ENCODE data around the gene HACE1. TPM values are rescaled to one million over a fixed set of nuclear protein-coding genes. Genes with fewer than 3 reads are reported as not detected.
"Not testable (repeated sequence)": the region's sequence is repeated elsewhere in the genome, so short reads cannot be mapped to it uniquely, and the experiment has no call there.

The HACE1 gene
- total and polyA plus RNA-seq, 2 donors from 2014 or later: 6.2 to 12.3 TPM

DNA sequence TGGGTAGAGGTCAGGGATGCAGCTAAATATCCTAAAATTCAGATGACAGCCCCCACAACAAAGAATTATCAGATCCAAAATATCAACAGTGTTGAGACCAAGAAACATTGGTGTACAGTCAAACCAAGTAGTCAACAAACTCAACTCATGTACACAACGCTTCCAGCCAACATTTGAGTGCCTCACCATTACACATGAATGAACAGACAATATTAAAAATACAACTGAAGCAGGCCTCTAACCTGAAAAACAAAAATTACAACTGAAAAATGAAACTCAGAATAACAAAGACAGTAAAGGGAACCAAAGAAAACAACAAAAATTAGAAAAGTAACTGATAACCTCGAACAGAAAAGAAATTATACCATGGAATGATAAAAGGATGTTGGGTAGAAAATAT lies 46.2 kb downstream of the HACE1 start:
- Histone ChIP-seq H3K9ac (ENCODE audit: low read length in 3 of 3) (no peak overlapping the region), H3K27me3 (ENCODE audit: control insufficient read depth, insufficient read depth, low read length) (no peaks in the 10 kb centered on the region), H3K4me1 (ENCODE audit: control insufficient read depth in 2 of 3, insufficient read depth in 2 of 3, low read depth in 1 of 3, low read length in 3 of 3) (no peaks in the 10 kb centered on the region), H3K36me3 (ENCODE audit: control insufficient read depth in 2 of 3, insufficient read depth in 3 of 3, low read length in 3 of 3) (no peaks in the 10 kb centered on the region), H3K4me3 (ENCODE audit: low read length in 3 of 3) (no peak overlapping the region), H3K9me3 (ENCODE audit: control insufficient read depth in 2 of 3, insufficient read depth in 1 of 3, low read length in 3 of 3) (no peaks in the 10 kb centered on the region), H3K27ac (ENCODE audit: low read depth in 2 of 2, low read length in 2 of 2) (no peak overlapping the region)
- DNase-seq (no peak), FAIRE-seq (no peak)
- no peak for TF ChIP-seq CTCF (IDR thresholded peaks at IDR 0.05; ENCODE audit: borderline replicate concordance, extremely low read depth, insufficient read depth)
- intact Hi-C loops (cut with DNase I): no loop called here

DNA sequence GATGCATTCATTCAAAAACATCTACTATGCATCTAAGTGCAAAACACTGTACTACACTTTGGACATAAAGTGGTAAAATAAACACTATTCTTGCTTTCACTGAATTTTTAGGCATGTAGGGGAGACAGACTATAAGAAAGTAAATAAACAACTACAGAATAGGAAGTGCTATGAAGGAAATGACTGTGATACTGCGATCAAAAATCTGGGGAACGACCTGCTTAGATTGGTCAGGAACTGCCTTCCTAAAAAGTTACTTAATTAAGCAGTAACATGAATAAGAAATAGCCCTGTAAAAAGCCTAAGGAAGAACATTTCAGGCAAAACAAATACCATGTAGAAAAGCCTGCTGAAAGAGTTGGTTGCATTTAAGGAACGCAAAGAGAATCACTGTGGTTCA lies 50.6 kb downstream of the HACE1 start:
- intact Hi-C loops (cut with DNase I): no loop called here
- peaks cover 0 to 3% (median 0%) of the 10 kb centered on the region in 3 donors for H3K9me3 ChIP-seq (ENCODE audit: control insufficient read depth in 2 of 3, insufficient read depth in 1 of 3, low read length in 3 of 3)
- DNase-seq (no peak), FAIRE-seq (no peak)
- H3K4me3 ChIP-seq (ENCODE audit: low read length in 3 of 3): no peak overlapping the region
- H3K4me1 ChIP-seq (ENCODE audit: control insufficient read depth in 2 of 3, insufficient read depth in 2 of 3, low read depth in 1 of 3, low read length in 3 of 3): no peaks in the 10 kb centered on the region
- H3K27me3 ChIP-seq (ENCODE audit: control insufficient read depth, insufficient read depth, low read length): no peaks in the 10 kb centered on the region
- no peak overlapping the region for H3K27ac ChIP-seq (ENCODE audit: low read depth in 2 of 2, low read length in 2 of 2)
- no peak for TF ChIP-seq CTCF (IDR thresholded peaks at IDR 0.05; ENCODE audit: borderline replicate concordance, extremely low read depth, insufficient read depth)
- H3K9ac ChIP-seq (ENCODE audit: low read length in 3 of 3): no peak overlapping the region
- no peaks in the 10 kb centered on the region for H3K36me3 ChIP-seq (ENCODE audit: control insufficient read depth in 2 of 3, insufficient read depth in 3 of 3, low read length in 3 of 3)

GRCh38 chr6:104805335-104805734 lies 54.4 kb downstream of the HACE1 start:
- H3K4me3 ChIP-seq (ENCODE audit: low read length in 3 of 3); H3K4me1 ChIP-seq (ENCODE audit: control insufficient read depth in 2 of 3, insufficient read depth in 2 of 3, low read depth in 1 of 3, low read length in 3 of 3); H3K36me3 ChIP-seq (ENCODE audit: control insufficient read depth in 2 of 3, insufficient read depth in 3 of 3, low read length in 3 of 3); H3K27ac ChIP-seq (ENCODE audit: low read depth in 2 of 2, low read length in 2 of 2); DNase-seq; H3K9ac ChIP-seq (ENCODE audit: low read length in 3 of 3); FAIRE-seq; intact Hi-C loops (cut with DNase I); H3K9me3 ChIP-seq (ENCODE audit: control insufficient read depth in 2 of 3, insufficient read depth in 1 of 3, low read length in 3 of 3); H3K27me3 ChIP-seq (ENCODE audit: control insufficient read depth, insufficient read depth, low read length): not testable (repeated sequence)

GRCh38 chr6:104799134-104799657 lies 60.5 kb downstream of the HACE1 start:
- H3K27me3 ChIP-seq (ENCODE audit: control insufficient read depth, insufficient read depth, low read length): no peaks in the 10 kb centered on the region
- TF ChIP-seq CTCF (IDR thresholded peaks at IDR 0.05; ENCODE audit: borderline replicate concordance, extremely low read depth, insufficient read depth): no peak
- H3K36me3 ChIP-seq (ENCODE audit: control insufficient read depth in 2 of 3, insufficient read depth in 3 of 3, low read length in 3 of 3): no peaks in the 10 kb centered on the region
- no peak for DNase-seq
- no peak for FAIRE-seq
- H3K9ac ChIP-seq (ENCODE audit: low read length in 3 of 3): no peak overlapping the region
- no peak overlapping the region for H3K4me3 ChIP-seq (ENCODE audit: low read length in 3 of 3)
- intact Hi-C loops (cut with DNase I): no loop called here
- H3K9me3 ChIP-seq (ENCODE audit: control insufficient read depth in 2 of 3, insufficient read depth in 1 of 3, low read length in 3 of 3): no peaks in the 10 kb centered on the region
- no peaks in the 10 kb centered on the region for H3K4me1 ChIP-seq (ENCODE audit: control insufficient read depth in 2 of 3, insufficient read depth in 2 of 3, low read depth in 1 of 3, low read length in 3 of 3)
- H3K27ac ChIP-seq (ENCODE audit: low read depth in 2 of 2, low read length in 2 of 2): no peak overlapping the region
